Duodenal mucosa (tissue), 2 donors: Measurements from ENCODE around the gene LRRC43.
"Not testable (repeated sequence)": the region's sequence is repeated elsewhere in the genome, so short reads cannot be mapped to it uniquely, and the experiment has no call there.

Experiments
- H3K27ac ChIP-seq: one replicate; pipeline ENCODE4 v1.7.0; 2013; ENCODE audit warnings: low read depth, low read length
- H3K27me3 ChIP-seq, 2 donors: one replicate each; pipeline ENCODE4 v1.7.0; 2013; ENCODE audit warnings: low read length in 2 of 2, control low read depth in 1 of 2; ENCODE audit not compliant: insufficient read depth in 2 of 2, control insufficient read depth in 1 of 2
- H3K36me3 ChIP-seq, 2 donors: one replicate each; pipeline ENCODE4 v1.7.0; 2013; ENCODE audit warnings: low read length in 2 of 2, control low read depth in 1 of 2; ENCODE audit not compliant: insufficient read depth in 2 of 2, control insufficient read depth in 1 of 2
- H3K4me1 ChIP-seq, 2 donors: one replicate each; pipeline ENCODE4 v1.7.0; 2013; ENCODE audit warnings: low read length in 2 of 2, control low read depth in 1 of 2; ENCODE audit not compliant: insufficient read depth in 2 of 2, control insufficient read depth in 1 of 2
- H3K4me3 ChIP-seq, 2 donors: one replicate each; pipeline ENCODE4 v1.7.0; 2013; ENCODE audit warnings: low read length in 2 of 2, low read depth in 1 of 2
- H3K9ac ChIP-seq, 2 donors: one replicate each; pipeline ENCODE4 v1.7.0; 2013; ENCODE audit warnings: low read length in 2 of 2, low read depth in 1 of 2
- H3K9me3 ChIP-seq, 2 donors: one replicate each; pipeline ENCODE4 v1.7.0; 2013; ENCODE audit warnings: low read length in 2 of 2, control low read depth in 1 of 2; ENCODE audit not compliant: control insufficient read depth in 1 of 2

LRRC43 gene

DNA sequence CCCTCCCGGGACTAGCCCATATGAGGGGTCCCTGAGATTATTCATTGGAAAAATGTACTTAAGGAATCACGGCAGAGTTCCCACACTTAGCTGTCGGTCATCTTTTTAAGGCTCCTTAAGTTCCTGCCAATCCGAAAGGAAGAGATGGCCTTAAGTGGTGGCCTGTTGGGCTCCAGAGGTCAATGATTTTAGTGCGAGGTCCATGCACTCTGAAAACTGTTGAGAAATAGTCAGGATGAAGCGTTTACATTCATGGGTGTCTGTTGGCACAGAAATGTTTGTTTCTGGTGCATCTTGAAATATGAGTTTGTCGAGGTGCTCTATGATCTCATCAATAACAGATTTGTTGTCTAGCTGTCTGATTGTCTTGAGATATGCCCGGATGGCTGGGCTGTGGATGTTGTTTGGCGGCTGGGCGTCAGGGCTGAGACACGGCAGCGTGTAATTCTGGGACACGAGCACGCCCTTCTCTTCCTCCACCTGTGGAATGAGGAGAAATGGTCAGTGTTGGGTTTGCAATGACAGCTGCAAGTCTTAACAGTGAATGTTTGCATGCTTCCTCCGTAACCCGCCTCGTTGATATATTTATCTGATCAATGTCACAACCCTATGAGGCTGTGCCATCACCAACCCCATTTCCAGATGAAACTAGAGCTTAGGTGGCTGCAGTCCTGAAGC lies 10.5 kb upstream of the LRRC43 start:
- Histone ChIP-seq H3K9me3 (no peaks in the 10 kb centered on the region), H3K9ac (no peak overlapping the region), H3K4me3 (no peak overlapping the region), H3K36me3 (no peaks in the 10 kb centered on the region), H3K4me1 (peaks cover 8% of the 10 kb centered on the region in 2 donors), H3K27me3 (no peaks in the 10 kb centered on the region), H3K27ac (no peak overlapping the region)

DNA sequence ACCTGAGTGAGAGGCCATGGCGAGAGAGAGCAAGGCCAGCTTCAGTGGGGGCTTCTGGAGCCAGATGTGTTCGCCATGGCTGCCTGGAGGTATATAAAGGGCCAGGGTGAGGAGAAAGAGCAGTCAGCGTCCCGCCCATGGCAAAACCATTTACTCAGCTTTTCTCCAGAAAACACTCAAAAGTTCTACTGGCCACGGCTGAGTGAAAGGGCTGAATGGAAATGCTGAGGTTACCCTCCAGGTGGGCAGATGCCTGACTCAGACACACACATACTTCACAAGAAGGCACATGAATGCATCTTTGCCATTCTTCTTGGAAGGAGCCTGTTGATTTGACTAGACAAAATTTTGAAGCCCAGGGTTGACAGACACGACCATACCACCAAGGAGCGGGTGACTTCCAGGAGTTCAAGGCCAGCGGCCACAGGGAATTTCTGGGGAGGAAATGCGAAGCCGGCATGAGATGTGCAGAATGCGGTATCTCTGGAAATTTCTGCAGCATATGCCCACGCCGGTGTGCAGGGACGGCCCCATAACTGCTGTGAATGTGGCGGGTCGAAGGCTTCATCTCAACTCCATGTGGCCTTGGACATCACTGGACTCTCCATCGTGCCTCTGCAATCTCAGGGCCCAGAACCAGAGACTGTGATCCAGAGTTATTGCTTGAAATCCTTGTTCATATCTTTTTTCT lies 8.6 kb upstream of the LRRC43 start, which contains the start of gene IL31:
IL31 (minus strand) TSS at position 67 of the 691 bp plus-strand sequence; CDS start at position 18, 49 bp downstream.
- Histone ChIP-seq H3K27ac (no peak within 1 kb of the TSS), H3K27me3 (no peaks in the 10 kb centered on the region), H3K9ac (no peak within 1 kb of the TSS), H3K9me3 (no peaks in the 10 kb centered on the region), H3K4me3 (no peak within 1 kb of the TSS), H3K36me3 (no peaks in the 10 kb centered on the region), H3K4me1 (peaks cover 6 to 9% of the 10 kb centered on the region in 2 donors)

DNA sequence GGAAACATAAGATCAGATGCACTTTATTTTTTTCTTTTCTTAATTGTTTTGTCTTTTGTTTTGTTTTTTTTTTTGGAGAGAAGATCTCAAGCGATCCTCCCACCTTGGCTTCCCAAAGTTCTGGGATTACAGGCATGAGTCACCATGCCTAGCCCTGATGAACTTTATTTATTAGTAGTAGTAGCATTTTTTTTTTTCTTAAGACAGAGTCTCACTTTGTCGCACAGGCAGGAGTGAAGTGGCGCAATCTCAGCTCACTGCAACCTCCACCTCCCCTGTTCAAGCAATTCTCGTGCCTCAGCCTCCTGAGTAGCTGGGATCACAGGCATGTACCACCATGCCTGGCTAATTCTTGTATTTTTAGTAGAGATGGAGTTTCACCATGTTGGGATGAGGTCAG lies 6.5 kb upstream of the LRRC43 start:
- H3K27ac ChIP-seq, H3K9me3 ChIP-seq, H3K9ac ChIP-seq, H3K4me3 ChIP-seq, H3K4me1 ChIP-seq, H3K36me3 ChIP-seq, H3K27me3 ChIP-seq: not testable (repeated sequence)

DNA sequence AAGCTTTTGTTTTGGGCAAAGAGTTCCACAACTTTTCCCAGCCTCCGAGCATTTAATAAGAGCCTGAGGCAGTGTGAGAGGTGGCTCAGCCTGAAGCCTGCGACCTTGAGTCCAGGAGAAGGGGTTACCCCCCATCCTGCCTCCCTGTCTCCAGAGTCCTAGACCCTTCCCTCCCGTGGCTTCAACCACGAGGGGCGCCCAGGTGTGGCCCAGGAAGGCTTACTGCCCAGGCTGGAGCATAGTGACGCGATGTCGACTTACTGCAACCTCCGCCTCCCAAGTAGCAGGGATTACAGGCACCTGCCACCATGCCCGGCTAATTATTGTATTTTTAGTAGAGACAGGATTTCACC lies 641 bp downstream of the LRRC43 start:
- H3K4me3 ChIP-seq: peak overlapping the region in 1 of 2 donors; percentile 61
- no peak overlapping the region for H3K9ac ChIP-seq
- H3K27me3 ChIP-seq: no peaks in the 10 kb centered on the region
- H3K36me3 ChIP-seq: no peaks in the 10 kb centered on the region
- peaks cover 0 to 2% of the 10 kb centered on the region in 2 donors for H3K4me1 ChIP-seq
- H3K27ac ChIP-seq: no peak overlapping the region
- H3K9me3 ChIP-seq: no peaks in the 10 kb centered on the region

DNA sequence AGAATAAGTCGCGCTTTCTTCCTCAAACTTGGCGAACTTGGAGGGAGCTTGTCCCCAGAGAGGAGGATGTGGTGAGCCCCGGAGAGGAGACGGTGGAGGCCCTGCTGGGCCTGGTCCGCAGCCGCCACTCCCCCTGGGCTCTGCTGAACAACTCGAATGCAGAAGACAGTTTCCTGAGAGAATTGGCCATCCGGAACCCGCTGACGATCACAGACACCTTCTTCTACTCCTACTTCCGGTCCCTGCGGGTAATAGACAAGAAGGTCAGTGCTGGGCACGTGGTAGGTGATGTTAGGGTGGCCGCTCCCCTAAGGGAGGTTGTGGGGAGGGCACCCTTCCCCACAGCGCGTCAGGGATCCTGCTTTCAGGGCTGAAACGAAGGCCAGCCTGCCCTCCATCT lies 1.6 kb downstream of the LRRC43 start:
- Histone ChIP-seq H3K9me3 (no peaks in the 10 kb centered on the region), H3K27me3 (no peaks in the 10 kb centered on the region), H3K27ac (no peak overlapping the region), H3K9ac (no peak overlapping the region), H3K4me1 (peaks cover 0 to 2% of the 10 kb centered on the region in 2 donors), H3K36me3 (no peaks in the 10 kb centered on the region), H3K4me3 (no peak overlapping the region)

DNA sequence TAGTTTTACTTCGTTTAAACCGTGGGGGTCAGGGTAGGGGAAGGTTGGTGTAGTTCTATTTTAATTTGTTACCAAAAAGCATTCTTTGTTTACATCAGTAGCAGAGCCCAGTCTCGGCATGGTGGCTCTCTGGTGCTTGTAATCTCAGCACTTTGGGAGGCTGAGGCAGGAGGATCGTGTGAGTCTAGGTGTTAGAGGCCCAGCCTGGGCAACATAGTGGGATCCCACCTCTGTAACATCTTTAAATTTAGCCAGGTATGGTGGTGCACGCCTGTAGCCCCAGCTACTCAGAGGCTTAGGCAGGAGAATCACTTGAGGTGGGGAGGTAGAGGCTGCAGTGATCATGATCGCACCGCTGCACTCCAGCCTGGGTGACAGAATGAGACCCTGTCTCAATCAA lies 2.2 kb downstream of the LRRC43 start:
- H3K27ac ChIP-seq: no peak overlapping the region
- no peak overlapping the region for H3K4me3 ChIP-seq
- H3K9ac ChIP-seq: no peak overlapping the region
- H3K27me3 ChIP-seq: no peaks in the 10 kb centered on the region
- H3K36me3 ChIP-seq: no peaks in the 10 kb centered on the region
- peaks cover 0 to 2% of the 10 kb centered on the region in 2 donors for H3K4me1 ChIP-seq
- H3K9me3 ChIP-seq: no peaks in the 10 kb centered on the region

DNA sequence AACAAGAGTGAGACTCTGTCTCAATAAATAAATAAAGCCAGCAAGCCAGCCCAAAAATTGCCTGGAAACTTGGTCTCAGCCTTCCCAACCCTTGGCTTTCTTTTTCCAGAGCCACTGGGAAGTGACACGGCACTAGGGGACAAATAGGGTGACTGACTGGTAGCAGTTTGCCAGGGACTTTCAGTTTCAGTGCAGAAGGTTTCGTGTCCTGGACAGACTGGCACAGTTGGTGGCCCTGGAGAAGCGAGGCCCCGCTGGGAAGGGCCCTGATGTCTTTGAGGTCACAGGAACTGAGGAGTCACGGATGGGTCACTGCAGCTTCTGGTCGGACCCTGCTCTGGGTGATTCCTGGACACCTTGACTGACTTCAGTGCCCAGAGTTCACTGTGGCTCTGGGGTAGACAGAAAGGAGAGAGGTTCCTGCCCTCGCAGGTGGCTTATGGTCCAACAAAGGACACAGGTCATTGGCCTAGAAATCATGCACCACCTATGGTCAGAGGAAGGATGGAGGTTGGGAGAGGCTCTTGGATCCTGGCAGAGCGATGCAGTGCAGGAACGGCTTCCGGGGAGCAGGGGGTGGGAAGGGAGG lies 2.7 kb downstream of the LRRC43 start:
- no peak overlapping the region for H3K9ac ChIP-seq
- no peak overlapping the region for H3K27ac ChIP-seq
- H3K4me3 ChIP-seq: no peak overlapping the region
- peaks cover 0 to 2% of the 10 kb centered on the region in 2 donors for H3K4me1 ChIP-seq
- no peaks in the 10 kb centered on the region for H3K36me3 ChIP-seq
- H3K9me3 ChIP-seq: no peaks in the 10 kb centered on the region
- no peaks in the 10 kb centered on the region for H3K27me3 ChIP-seq

DNA sequence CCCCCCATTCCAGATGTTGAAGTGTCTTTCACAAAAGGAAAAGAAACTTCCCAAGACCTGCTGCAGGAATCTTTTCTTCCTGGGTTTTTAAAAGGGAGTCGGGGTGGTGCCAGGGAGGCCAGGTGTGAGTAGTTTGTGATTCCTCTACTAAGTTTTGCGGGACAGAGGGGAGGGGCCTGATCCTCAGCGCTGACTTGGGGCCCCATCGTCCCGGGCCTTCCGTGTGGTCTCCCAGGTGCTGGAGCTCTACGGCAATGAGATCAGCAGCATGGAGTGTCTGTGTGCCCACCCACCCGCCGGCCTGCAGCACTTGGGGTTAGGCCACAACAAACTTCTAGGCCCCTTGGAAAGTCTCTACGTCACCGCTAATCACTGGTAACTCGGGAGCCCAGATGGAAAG lies 4.5 kb downstream of the LRRC43 start:
- Histone ChIP-seq H3K9ac (no peak overlapping the region), H3K4me3 (no peak overlapping the region), H3K27me3 (no peaks in the 10 kb centered on the region), H3K9me3 (no peaks in the 10 kb centered on the region), H3K4me1 (peaks cover 0 to 2% of the 10 kb centered on the region in 2 donors), H3K36me3 (no peaks in the 10 kb centered on the region), H3K27ac (no peak overlapping the region)

DNA sequence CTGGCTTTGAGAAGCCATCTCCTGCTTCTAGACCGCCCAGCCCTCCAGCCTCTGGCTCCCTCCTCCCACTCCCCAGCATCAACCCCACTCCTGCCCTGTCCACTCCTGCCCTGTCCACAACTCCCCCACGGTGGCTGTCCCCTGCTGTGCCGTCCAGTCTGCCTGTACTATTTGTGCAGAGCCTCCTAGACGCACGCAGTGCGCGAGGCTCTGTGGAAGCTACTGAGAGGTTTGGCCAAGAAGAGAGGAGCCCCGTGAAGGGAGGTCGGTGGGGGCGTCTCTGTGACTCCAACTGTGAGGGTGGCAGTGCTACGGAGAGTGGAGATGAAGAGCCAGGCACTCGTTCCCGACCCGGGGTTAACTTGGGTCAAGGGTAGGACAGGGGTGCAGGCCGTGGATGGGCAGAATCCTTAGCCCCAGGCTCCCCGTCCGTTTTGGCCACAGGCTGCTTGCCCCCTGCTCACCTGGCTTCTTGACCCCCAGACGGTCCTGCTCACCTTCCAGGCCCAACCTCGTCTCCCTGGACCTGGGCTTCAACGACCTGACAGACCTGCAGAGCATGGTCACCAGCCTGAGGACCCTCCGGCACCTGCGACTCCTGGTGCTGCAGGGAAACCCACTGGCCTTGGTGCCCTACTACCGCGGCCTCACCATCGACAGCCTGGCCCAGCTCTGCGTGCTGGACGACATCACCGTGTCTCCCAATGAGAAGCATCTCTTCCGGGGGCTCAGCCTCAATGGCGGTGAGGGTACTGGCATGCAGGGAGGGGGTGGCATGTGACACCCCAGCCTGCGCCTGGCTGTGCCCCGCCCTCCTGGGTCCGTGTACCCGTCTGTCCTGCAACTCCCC lies 6.9 kb downstream of the LRRC43 start:
- H3K27me3 ChIP-seq: no peaks in the 10 kb centered on the region
- no peaks in the 10 kb centered on the region for H3K36me3 ChIP-seq
- H3K27ac ChIP-seq: no peak overlapping the region

More for the DNA sequence above, 6.9 kb downstream of the LRRC43 start:
- Histone ChIP-seq H3K4me1 (no peaks in the 10 kb centered on the region), H3K9ac (no peak overlapping the region), H3K9me3 (no peaks in the 10 kb centered on the region), H3K4me3 (no peak overlapping the region)
